ENCODE measurements around the gene MRTFB. TPM values are rescaled to one million over a fixed set of nuclear protein-coding genes. Genes with fewer than 3 reads are reported as not detected.
A peak's percentile ranks its signal among the peaks of the same experiment; 100 is the strongest.

MRTFB gene
- total RNA-seq, 1 experiment from 2014 or later: 10.2 TPM

- no peak for DNase-seq (ENCODE audit: low spot score)
Measured at GRCh38 chr16:14232106-14232864, 161.2 kb downstream of the MRTFB start.

- DNase-seq (ENCODE audit: low spot score): no peak
Measured at GRCh38 chr16:14236401-14236800, 165.3 kb downstream of the MRTFB start.

- no peak for DNase-seq (ENCODE audit: low spot score)
Measured at GRCh38 chr16:14238756-14239155, 167.6 kb downstream of the MRTFB start.

- DNase-seq (ENCODE audit: low spot score): no peak
Measured at GRCh38 chr16:14239791-14240190, 168.7 kb downstream of the MRTFB start.

- no peak for DNase-seq (ENCODE audit: low spot score)
Measured at GRCh38 chr16:14240219-14240843, 169.2 kb downstream of the MRTFB start.

- DNase-seq (ENCODE audit: low spot score): no peak
Measured at GRCh38 chr16:14240964-14241363, 169.8 kb downstream of the MRTFB start.

- no peak for DNase-seq (ENCODE audit: low spot score)
Measured at GRCh38 chr16:14241631-14242030, 170.5 kb downstream of the MRTFB start.

GRCh38 chr16:14242769-14243168, 171.7 kb downstream of the MRTFB start:
- no peak for DNase-seq (ENCODE audit: low spot score)

- DNase-seq (ENCODE audit: low spot score): no peak
Measured at GRCh38 chr16:14244196-14245010, 173.3 kb downstream of the MRTFB start.

- DNase-seq (ENCODE audit: low spot score): no peak
Measured at GRCh38 chr16:14248791-14249190, 177.7 kb downstream of the MRTFB start.

- DNase-seq (ENCODE audit: low spot score): peak; percentile 32
Measured at GRCh38 chr16:14249291-14250032, 178.3 kb downstream of the MRTFB start.

GRCh38 chr16:14251419-14251818, 180.3 kb downstream of the MRTFB start:
- no peak for DNase-seq (ENCODE audit: low spot score)

- DNase-seq (ENCODE audit: low spot score): no peak
Measured at GRCh38 chr16:14252860-14253259, 181.7 kb downstream of the MRTFB start.

- no peak for DNase-seq (ENCODE audit: low spot score)
Measured at GRCh38 chr16:14263011-14263410, 191.9 kb downstream of the MRTFB start.

GRCh38 chr16:14263769-14264168, 192.7 kb downstream of the MRTFB start:
- no peak for DNase-seq (ENCODE audit: low spot score)

GRCh38 chr16:14264327-14264943, 193.3 kb downstream of the MRTFB start:
- DNase-seq (ENCODE audit: low spot score): no peak

GRCh38 chr16:14268073-14268472, 197.0 kb downstream of the MRTFB start:
- no peak for DNase-seq (ENCODE audit: low spot score)

- no peak for DNase-seq (ENCODE audit: low spot score)
Measured at GRCh38 chr16:14275934-14276333, 204.8 kb downstream of the MRTFB start.

GRCh38 chr16:14278749-14279148, 207.6 kb downstream of the MRTFB start:
- no peak for DNase-seq (ENCODE audit: low spot score)

GRCh38 chr16:14280541-14280940, 209.4 kb downstream of the MRTFB start:
- DNase-seq (ENCODE audit: low spot score): no peak

- no peak for DNase-seq (ENCODE audit: low spot score)
Measured at GRCh38 chr16:14283786-14284185, 212.7 kb downstream of the MRTFB start.
